ENCODE results near the gene CEP350. TPM values are rescaled to one million over a fixed set of nuclear protein-coding genes. Genes with fewer than 3 reads are reported as not detected.

CEP350 gene
- polyA plus RNA-seq, 1 of the 3 experiments (the other 2 are of a cell fraction) = 2.9 TPM

DNA sequence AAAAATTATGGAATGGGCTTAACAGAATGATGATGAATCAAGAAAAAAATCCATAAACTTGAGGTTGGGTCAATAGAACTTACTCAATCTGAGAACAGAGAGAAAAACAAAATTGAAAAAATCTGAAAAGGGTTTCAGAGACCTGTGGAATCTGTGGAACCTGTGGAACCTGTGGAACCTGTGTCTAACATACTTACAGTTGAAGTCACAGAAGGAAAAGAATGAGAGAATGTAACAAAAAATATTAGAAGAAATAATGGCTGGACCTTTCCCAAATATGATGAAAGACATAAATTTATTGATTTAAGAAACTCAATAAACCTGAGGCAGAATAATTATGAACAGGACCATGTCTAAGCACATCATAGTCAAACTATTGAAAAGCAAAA, 182.4 kb downstream of the CEP350 start:
- Histone ChIP-seq H3K79me2 (ENCODE audit: insufficient read depth) (no peaks in the 10 kb centered on the region), H3K27me3 (ENCODE audit: insufficient read depth) (no peaks in the 10 kb centered on the region), H3K36me3 (replicated peaks in 1 of 2; ENCODE audit: control insufficient read depth in 1 of 2, insufficient read depth in 2 of 2, low read length in 1 of 2) (no peaks in the 10 kb centered on the region), H3F3A (replicated peaks; ENCODE audit: insufficient read depth) (peaks cover 4% of the 10 kb centered on the region), H3K4me1 (ENCODE audit: control insufficient read depth in 1 of 2, insufficient read depth in 2 of 2, low read depth in 1 of 2, low read length in 1 of 2) (no peaks in the 10 kb centered on the region), H2AFZ (ENCODE audit: low read depth) (no peak overlapping the region), H3K4me3 (ENCODE audit: low read depth in 2 of 2, low read length in 1 of 2) (no peak overlapping the region), H3K9me2 (no peaks in the 10 kb centered on the region), H3K4me2 (no peak overlapping the region), H3K27ac (ENCODE audit: low read depth in 2 of 2, low read length in 1 of 2) (no peak overlapping the region), H3K9me3 (no peaks in the 10 kb centered on the region; the same call in 1 of the 2 replicates), H3K9ac (no peak overlapping the region), H4K20me1 (ENCODE audit: insufficient read depth) (no peaks in the 10 kb centered on the region)
- ChIA-PET POLR2A (no interaction called here), CTCF (no interaction called here)
- DNase-seq = no peak
- no peak for TF ChIP-seq GABPA (IDR thresholded peaks at IDR 0.05; ENCODE audit: low read depth)
- no peak for TF ChIP-seq NFIC (IDR thresholded peaks at IDR 0.05; ENCODE audit: borderline replicate concordance)
- no peak for TF ChIP-seq FOXM1 (IDR thresholded peaks at IDR 0.05; ENCODE audit: low read depth)
- TF ChIP-seq EP300 (IDR thresholded peaks at IDR 0.05; ENCODE audit: borderline replicate concordance in 1 of 2, low read depth in 1 of 2, low read length in 1 of 2) = no peak
- TF ChIP-seq TAF1 (IDR thresholded peaks at IDR 0.05; ENCODE audit: borderline replicate concordance, low read depth, low read length) = no peak
- TF ChIP-seq, protein P1, sequence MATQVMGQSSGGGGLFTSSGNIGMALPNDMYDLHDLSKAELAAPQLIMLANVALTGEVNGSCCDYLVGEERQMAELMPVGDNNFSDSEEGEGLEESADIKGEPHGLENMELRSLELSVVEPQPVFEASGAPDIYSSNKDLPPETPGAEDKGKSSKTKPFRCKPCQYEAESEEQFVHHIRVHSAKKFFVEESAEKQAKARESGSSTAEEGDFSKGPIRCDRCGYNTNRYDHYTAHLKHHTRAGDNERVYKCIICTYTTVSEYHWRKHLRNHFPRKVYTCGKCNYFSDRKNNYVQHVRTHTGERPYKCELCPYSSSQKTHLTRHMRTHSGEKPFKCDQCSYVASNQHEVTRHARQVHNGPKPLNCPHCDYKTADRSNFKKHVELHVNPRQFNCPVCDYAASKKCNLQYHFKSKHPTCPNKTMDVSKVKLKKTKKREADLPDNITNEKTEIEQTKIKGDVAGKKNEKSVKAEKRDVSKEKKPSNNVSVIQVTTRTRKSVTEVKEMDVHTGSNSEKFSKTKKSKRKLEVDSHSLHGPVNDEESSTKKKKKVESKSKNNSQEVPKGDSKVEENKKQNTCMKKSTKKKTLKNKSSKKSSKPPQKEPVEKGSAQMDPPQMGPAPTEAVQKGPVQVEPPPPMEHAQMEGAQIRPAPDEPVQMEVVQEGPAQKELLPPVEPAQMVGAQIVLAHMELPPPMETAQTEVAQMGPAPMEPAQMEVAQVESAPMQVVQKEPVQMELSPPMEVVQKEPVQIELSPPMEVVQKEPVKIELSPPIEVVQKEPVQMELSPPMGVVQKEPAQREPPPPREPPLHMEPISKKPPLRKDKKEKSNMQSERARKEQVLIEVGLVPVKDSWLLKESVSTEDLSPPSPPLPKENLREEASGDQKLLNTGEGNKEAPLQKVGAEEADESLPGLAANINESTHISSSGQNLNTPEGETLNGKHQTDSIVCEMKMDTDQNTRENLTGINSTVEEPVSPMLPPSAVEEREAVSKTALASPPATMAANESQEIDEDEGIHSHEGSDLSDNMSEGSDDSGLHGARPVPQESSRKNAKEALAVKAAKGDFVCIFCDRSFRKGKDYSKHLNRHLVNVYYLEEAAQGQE (IDR thresholded peaks at IDR 0.05; ENCODE audit: low read depth, low read length) = no peak
- TF ChIP-seq MXI1 (IDR thresholded peaks at IDR 0.05; ENCODE audit: low read depth, low read length) = no peak
- TF ChIP-seq, protein P2, sequence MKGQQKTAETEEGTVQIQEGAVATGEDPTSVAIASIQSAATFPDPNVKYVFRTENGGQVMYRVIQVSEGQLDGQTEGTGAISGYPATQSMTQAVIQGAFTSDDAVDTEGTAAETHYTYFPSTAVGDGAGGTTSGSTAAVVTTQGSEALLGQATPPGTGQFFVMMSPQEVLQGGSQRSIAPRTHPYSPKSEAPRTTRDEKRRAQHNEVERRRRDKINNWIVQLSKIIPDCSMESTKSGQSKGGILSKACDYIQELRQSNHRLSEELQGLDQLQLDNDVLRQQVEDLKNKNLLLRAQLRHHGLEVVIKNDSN (IDR thresholded peaks at IDR 0.05; ENCODE audit: borderline replicate concordance, low read depth) = no peak
- TF ChIP-seq, protein P3, sequence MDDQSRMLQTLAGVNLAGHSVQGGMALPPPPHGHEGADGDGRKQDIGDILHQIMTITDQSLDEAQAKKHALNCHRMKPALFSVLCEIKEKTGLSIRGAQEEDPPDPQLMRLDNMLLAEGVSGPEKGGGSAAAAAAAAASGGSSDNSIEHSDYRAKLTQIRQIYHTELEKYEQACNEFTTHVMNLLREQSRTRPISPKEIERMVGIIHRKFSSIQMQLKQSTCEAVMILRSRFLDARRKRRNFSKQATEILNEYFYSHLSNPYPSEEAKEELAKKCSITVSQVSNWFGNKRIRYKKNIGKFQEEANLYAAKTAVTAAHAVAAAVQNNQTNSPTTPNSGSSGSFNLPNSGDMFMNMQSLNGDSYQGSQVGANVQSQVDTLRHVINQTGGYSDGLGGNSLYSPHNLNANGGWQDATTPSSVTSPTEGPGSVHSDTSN (IDR thresholded peaks at IDR 0.05) = no peak
- TF ChIP-seq JUND (IDR thresholded peaks at IDR 0.05) = no peak
- TF ChIP-seq, protein P4, sequence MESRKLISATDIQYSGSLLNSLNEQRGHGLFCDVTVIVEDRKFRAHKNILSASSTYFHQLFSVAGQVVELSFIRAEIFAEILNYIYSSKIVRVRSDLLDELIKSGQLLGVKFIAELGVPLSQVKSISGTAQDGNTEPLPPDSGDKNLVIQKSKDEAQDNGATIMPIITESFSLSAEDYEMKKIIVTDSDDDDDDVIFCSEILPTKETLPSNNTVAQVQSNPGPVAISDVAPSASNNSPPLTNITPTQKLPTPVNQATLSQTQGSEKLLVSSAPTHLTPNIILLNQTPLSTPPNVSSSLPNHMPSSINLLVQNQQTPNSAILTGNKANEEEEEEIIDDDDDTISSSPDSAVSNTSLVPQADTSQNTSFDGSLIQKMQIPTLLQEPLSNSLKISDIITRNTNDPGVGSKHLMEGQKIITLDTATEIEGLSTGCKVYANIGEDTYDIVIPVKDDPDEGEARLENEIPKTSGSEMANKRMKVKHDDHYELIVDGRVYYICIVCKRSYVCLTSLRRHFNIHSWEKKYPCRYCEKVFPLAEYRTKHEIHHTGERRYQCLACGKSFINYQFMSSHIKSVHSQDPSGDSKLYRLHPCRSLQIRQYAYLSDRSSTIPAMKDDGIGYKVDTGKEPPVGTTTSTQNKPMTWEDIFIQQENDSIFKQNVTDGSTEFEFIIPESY (IDR thresholded peaks at IDR 0.05; ENCODE audit: borderline replicate concordance, low read depth) = no peak
- TF ChIP-seq ELF1 (IDR thresholded peaks at IDR 0.05) = no peak
- TF ChIP-seq FOXJ3 (CRISPR knock-in tag; IDR thresholded peaks at IDR 0.05) = no peak
- no peak for TF ChIP-seq MEF2A (IDR thresholded peaks at IDR 0.05; ENCODE audit: borderline replicate concordance, low read depth)
- no peak for TF ChIP-seq TCF12 (IDR thresholded peaks at IDR 0.05)
- TF ChIP-seq TEAD4 (IDR thresholded peaks at IDR 0.05; ENCODE audit: borderline replicate concordance, insufficient read depth) = no peak
- TF ChIP-seq EZH2phosphoT487 (IDR thresholded peaks at IDR 0.05; ENCODE audit: borderline replicate concordance, low read depth) = no peak
- TF ChIP-seq, protein P5, sequence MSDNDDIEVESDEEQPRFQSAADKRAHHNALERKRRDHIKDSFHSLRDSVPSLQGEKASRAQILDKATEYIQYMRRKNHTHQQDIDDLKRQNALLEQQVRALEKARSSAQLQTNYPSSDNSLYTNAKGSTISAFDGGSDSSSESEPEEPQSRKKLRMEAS (IDR thresholded peaks at IDR 0.05; ENCODE audit: low read depth) = no peak

Data from SK-N-SH (cell line).